Kidney glomerular epithelial cell (primary cell): ENCODE measurements around the gene EAF1.
A peak's percentile ranks its signal among the peaks of the same experiment; 100 is the strongest.
"Not testable (repeated sequence)": the region's sequence is repeated elsewhere in the genome, so short reads cannot be mapped to it uniquely, and the experiment has no call there.

Source experiments
- DNase-seq: peaks from one replicate; lab custom pipeline; 2025; lab: John Stamatoyannopoulos, UW

The EAF1 gene

GRCh38 chr3:15427182-15427880, at the start of gene EAF1, which contains the start of gene METTL6:
TSS of gene EAF1 (plus strand) at chr3:15427598. CDS start at chr3:15427780, 182 bp downstream.
TSS of gene METTL6 (minus strand) at chr3:15427544. CDS start at chr3:15426511, 1,033 bp downstream.
- peak; percentile 78 for DNase-seq

- peak; percentile 91 for DNase-seq
Observed at GRCh38 chr3:15377961-15378791, 49.2 kb upstream of the EAF1 start.

GRCh38 chr3:15380980-15381890, 46.2 kb upstream of the EAF1 start:
- DNase-seq = no peak

GRCh38 chr3:15382405-15382923, 44.9 kb upstream of the EAF1 start:
- no peak for DNase-seq

GRCh38 chr3:15384510-15385237, 42.7 kb upstream of the EAF1 start:
- no peak for DNase-seq

GRCh38 chr3:15385238-15385695, 42.1 kb upstream of the EAF1 start:
- not testable (repeated sequence) for DNase-seq

- no peak for DNase-seq
Observed at GRCh38 chr3:15385901-15386653, 41.3 kb upstream of the EAF1 start.

GRCh38 chr3:15386654-15386955, 40.8 kb upstream of the EAF1 start:
- not testable (repeated sequence) for DNase-seq

GRCh38 chr3:15387171-15387581, 40.2 kb upstream of the EAF1 start:
- DNase-seq = no peak

GRCh38 chr3:15387735-15388134, 39.7 kb upstream of the EAF1 start:
- no peak for DNase-seq

GRCh38 chr3:15388335-15388734, 39.1 kb upstream of the EAF1 start:
- DNase-seq = not testable (repeated sequence)

- DNase-seq = no peak
Observed at GRCh38 chr3:15390460-15390859, 36.9 kb upstream of the EAF1 start.

GRCh38 chr3:15391007-15391406, 36.4 kb upstream of the EAF1 start:
- no peak for DNase-seq

GRCh38 chr3:15393252-15393651, 34.1 kb upstream of the EAF1 start:
- not testable (repeated sequence) for DNase-seq

- not testable (repeated sequence) for DNase-seq
Observed at GRCh38 chr3:15398731-15399133, 28.7 kb upstream of the EAF1 start.

- no peak for DNase-seq
Observed at GRCh38 chr3:15399970-15400369, 27.4 kb upstream of the EAF1 start.

GRCh38 chr3:15401936-15402335, 25.5 kb upstream of the EAF1 start:
- DNase-seq = no peak

GRCh38 chr3:15403495-15403894, 23.9 kb upstream of the EAF1 start:
- DNase-seq = no peak

- DNase-seq = no peak
Observed at GRCh38 chr3:15403965-15404364, 23.4 kb upstream of the EAF1 start.

- DNase-seq = no peak
Observed at GRCh38 chr3:15404767-15405166, 22.6 kb upstream of the EAF1 start.
